ENCODE results near the gene C1QL3.
A peak's percentile ranks its signal among the peaks of the same experiment; 100 is the strongest.

Gene C1QL3

DNA sequence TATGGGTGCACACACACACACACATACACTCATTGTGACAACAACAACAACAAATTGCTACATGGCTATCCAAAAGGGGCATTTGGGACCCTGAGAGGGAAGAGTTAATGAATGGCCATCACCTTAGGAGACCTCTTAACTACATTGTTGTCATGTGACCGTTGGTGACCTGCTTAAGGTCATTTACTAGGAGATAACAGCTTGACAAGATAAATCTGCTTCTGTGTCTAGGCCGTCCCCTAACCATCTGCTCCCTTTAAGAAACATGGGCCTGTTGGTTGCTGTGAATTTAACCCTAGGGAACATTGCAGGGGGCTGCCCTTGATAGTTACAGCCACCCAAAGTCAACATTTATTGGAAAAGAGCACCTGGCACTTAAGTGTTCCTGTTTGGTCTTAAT is 29.7 kb downstream of the C1QL3 start:
- DNase-seq, result peak; percentile 25

GRCh38 chr10:16490511-16490910 is 31.2 kb downstream of the C1QL3 start:
- no peak for DNase-seq

DNA sequence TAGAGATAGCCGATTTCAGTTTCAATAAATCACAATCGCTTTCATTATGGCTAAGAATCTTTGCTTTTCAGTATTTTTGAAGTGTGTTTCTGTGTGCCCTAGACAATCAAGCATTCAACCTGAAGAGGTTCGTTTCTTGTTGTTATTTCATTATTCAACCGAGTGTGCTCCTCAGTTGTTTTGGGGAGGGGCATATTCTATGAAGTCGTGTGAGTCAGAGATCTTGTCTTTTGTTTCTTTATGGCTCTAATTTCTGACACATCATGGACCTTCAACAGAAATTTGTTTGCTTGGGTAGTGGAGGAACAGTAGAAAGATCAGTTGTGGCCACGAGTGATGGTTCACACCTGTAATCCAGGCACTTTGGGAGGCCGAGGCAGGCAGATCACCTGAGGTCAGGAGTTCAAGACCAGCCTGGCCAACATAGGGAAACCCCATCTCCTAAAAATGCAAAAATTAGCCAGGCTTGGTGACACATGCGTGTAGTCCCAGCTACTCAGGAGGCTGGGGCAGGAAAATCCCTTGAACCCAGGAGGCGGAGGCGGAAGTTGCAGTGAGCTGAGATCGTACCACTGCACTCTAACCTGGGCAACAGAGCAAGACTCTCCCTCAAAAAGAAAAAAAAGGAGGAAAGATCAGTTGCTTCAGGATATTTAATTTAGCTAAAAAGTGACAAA is 38.3 kb downstream of the C1QL3 start:
- no peak for DNase-seq

DNA sequence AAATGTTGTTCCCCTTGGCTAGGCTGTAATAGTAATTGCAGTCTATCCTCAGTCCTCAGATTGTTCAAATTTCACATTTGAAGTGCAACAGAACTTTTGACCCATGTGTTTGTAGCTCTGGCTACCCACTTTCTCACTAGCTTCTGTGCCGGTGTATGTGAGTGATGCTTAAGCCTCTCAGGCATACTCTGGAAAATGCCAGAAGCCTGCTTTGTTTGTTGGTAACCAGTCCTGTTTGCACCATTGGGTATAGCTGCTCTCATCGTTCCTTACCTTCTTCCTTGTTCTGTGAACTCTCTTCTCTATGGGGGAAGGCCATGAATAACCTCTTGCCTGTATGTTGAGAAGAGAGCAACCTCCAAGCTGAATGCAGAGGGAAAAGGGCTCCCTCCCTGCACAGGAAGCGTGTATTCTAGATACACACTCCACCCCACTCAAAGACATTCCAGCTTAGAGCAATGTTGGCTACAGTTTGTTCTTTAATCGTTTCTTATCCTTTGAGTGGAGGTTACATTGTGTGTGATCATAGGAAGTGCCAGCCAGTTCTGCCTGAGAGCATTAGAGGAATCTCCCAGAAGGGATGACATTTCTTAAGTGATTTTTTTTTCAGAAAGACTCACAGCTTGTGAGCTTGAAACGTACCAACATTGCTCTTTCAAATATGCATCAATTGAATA is 40.5 kb downstream of the C1QL3 start:
- peak; percentile 69 for DNase-seq

DNA sequence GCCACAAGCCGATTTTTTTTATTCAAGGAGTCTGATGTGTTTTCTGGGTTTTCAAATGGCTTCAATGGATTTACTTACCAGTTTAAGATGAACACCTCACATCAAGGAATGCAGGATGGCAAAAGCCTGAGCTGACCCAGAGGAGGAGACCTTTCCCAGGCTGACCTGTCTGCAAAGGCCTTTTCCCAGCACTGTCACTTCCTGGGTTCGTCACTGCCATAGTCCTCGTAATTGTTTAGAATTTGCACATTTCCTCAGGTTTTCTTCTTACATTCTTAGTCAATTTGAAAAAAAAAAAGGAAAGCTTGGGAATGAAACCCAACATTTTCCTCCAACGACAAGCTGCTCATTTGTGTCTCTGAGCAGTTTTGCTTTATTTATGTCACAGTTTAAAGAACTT is 42.9 kb downstream of the C1QL3 start:
- no peak for DNase-seq

DNA sequence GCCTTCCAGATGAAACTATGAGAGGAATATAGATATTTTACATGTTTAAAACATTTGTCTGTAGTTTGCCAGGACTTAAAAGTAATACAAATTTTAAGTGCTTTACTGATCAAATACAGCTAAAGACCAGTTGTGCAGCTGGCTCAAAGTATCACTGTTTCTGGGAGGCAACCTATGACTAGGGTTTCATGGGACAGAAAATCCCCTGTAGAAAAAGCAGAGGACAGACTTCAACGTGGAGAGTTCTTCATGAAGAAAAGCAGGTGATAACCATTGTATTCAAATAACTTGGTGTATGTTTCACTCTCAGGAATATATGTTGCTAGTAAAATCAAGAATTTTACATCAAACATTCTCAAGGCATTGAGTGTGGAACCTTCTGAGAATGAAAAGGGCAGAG is 43.9 kb downstream of the C1QL3 start:
- DNase-seq, result no peak

- no peak for DNase-seq
Observed at GRCh38 chr10:16472828-16473227, 48.9 kb downstream of the C1QL3 start.

DNA sequence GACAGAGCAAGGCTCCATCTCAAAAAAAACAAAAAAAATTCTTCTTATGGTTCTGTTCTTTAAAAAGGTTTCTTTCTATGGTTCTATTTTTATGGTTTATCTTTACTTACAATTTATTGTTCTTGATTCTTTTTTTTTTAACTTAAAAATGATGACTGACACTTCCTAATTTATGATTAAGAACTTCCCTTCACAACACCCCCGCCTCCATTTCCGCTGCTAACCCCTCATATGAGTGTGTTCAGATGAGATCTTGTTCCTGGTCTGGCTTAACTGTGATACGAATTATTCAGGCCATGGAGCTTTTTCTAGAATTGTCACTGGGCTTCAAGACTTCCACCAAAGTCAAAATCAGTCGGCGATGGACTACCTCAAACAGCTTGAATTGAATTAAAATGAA is 50.9 kb downstream of the C1QL3 start:
- no peak for DNase-seq

- DNase-seq, result no peak
Observed at GRCh38 chr10:16466001-16466400, 55.7 kb downstream of the C1QL3 start.

Measured in retina (tissue), 1 donor.